IMR-90 (cell line): ENCODE measurements around the gene SLC16A9. TPM values are rescaled to one million over a fixed set of nuclear protein-coding genes. Genes with fewer than 3 reads are reported as not detected.

Source experiments
- ATAC-seq: fragments of 200-7000 bp; cut with Tn5 transposase; 2 replicates; pipeline ENCODE4 v1.9.1; 2020; ENCODE audit warnings: low read depth, mild to moderate bottlenecking, moderate library complexity
- BruUV-seq: library from RNA; stranded (reverse); fragments of 400-500 nt; replicated peaks from 2 replicates; lab custom pipeline; 2021; lab: Mats Ljungman, UMichigan
- CTCF ChIA-PET: fragments of 300-600 bp; formaldehyde crosslinking; extraction: SDS; loops from one replicate; lab custom pipeline; 2021; ENCODE audit warnings: antibody characterized with exemption; lab: Yijun Ruan, JAX
- POLR2A ChIA-PET: fragments of 300-600 bp; sonication (Branson Sonifier 250); formaldehyde crosslinking; loops from one replicate; lab custom pipeline; 2022; ENCODE audit warnings: antibody characterized with exemption; ENCODE audit not compliant: unreplicated experiment; lab: Charles Lee
- DNase-seq: peaks from one replicate; pipeline ENCODE4 v3.0.0; 2013
- H2AFZ ChIP-seq: replicated peaks from 2 replicates; pipeline ENCODE3; 2013; ENCODE audit warnings: low read length, mild to moderate bottlenecking; ENCODE audit not compliant: poor library complexity
- H2AK5ac ChIP-seq: 2 replicates; pipeline ENCODE4 v1.6.1; 2013; ENCODE audit warnings: low read depth, low read length, inconsistent platforms
- H2AK9ac ChIP-seq: replicated peaks from 2 replicates; pipeline ENCODE3; 2013; ENCODE audit warnings: mild to moderate bottlenecking, low read depth, low read length, moderate library complexity; ENCODE audit not compliant: poor library complexity
- H2BK120ac ChIP-seq: 2 replicates; pipeline ENCODE4 v1.6.1; 2013; ENCODE audit warnings: low read depth, low read length, inconsistent platforms
- H2BK15ac ChIP-seq: 3 replicates; pipeline ENCODE4 v1.6.1; 2013; ENCODE audit warnings: low read depth, low read length, inconsistent platforms
- H2BK20ac ChIP-seq: 2 replicates; pipeline ENCODE4 v1.6.1; 2013; ENCODE audit warnings: low read depth, mild to moderate bottlenecking, inconsistent platforms, low read length, moderate library complexity
- H2BK5ac ChIP-seq: 2 replicates; pipeline ENCODE4 v1.6.1; 2013; ENCODE audit warnings: mild to moderate bottlenecking, low read depth, low read length, inconsistent platforms; ENCODE audit not compliant: poor library complexity, severe bottlenecking
- H3K14ac ChIP-seq: replicated peaks from 2 replicates; pipeline ENCODE4 v1.6.1; 2013; ENCODE audit warnings: low read depth, low read length, inconsistent platforms
- H3K18ac ChIP-seq: 2 replicates; pipeline ENCODE4 v1.6.1; 2013; ENCODE audit warnings: low read depth, low read length, control low read depth
- H3K23ac ChIP-seq: 2 replicates; pipeline ENCODE4 v1.6.1; 2013; ENCODE audit warnings: low read depth, low read length, inconsistent platforms
- H3K27ac ChIP-seq: 2 replicates; pipeline ENCODE4 v1.5.1; 2013; ENCODE audit warnings: mild to moderate bottlenecking, control low read depth, low read length; ENCODE audit not compliant: insufficient read depth
- H3K27me3 ChIP-seq: 2 replicates; pipeline ENCODE4 v1.6.1; 2013; ENCODE audit warnings: low read length; ENCODE audit not compliant: control insufficient read depth, insufficient read depth
- H3K36me3 ChIP-seq: 2 replicates; pipeline ENCODE4 v1.6.1; 2013; ENCODE audit warnings: low read length, mixed read lengths; ENCODE audit not compliant: control insufficient read depth, insufficient read depth
- H3K4ac ChIP-seq: 2 replicates; pipeline ENCODE4 v1.6.1; 2013; ENCODE audit warnings: low read depth, low read length, inconsistent platforms
- H3K4me1 ChIP-seq: 2 replicates; pipeline ENCODE4 v1.6.1; 2013; ENCODE audit warnings: low read length, mixed read lengths; ENCODE audit not compliant: control insufficient read depth, insufficient read depth
- H3K4me2 ChIP-seq: 2 replicates; pipeline ENCODE4 v1.6.1; 2013; ENCODE audit warnings: low read depth, mild to moderate bottlenecking, control low read depth, low read length, moderate library complexity
- H3K4me3 ChIP-seq: 2 replicates; pipeline ENCODE4 v1.5.1; 2013; ENCODE audit warnings: low read depth, mild to moderate bottlenecking, control low read depth, low read length, moderate library complexity; ENCODE audit not compliant: insufficient read depth
- H3K56ac ChIP-seq: 2 replicates; pipeline ENCODE4 v1.6.1; 2013; ENCODE audit warnings: low read length, inconsistent platforms; ENCODE audit not compliant: insufficient read depth; ENCODE audit errors: extremely low read depth
- H3K79me1 ChIP-seq, 2 experiments: 2 replicates each; pipeline ENCODE4 v1.6.1; 2013; ENCODE audit warnings: low read length in 2 of 2, inconsistent platforms in 1 of 2, low read depth in 1 of 2
- H3K9ac ChIP-seq: 2 replicates; pipeline ENCODE4 v1.6.1; 2013; ENCODE audit warnings: low read depth, low read length, control low read depth
- H3K9me1 ChIP-seq: 2 replicates; pipeline ENCODE4 v1.6.1; 2013; ENCODE audit warnings: low read length, inconsistent platforms; ENCODE audit not compliant: insufficient read depth
- H3K9me3 ChIP-seq: 2 replicates; pipeline ENCODE4 v1.6.1; 2013; ENCODE audit warnings: low read length; ENCODE audit not compliant: control insufficient read depth, insufficient read depth
- H4K20me1 ChIP-seq: 2 replicates; pipeline ENCODE4 v1.6.1; 2013; ENCODE audit warnings: low read length, inconsistent platforms; ENCODE audit not compliant: insufficient read depth
- H4K5ac ChIP-seq: 2 replicates; pipeline ENCODE4 v1.6.1; 2013; ENCODE audit warnings: mild to moderate bottlenecking, low read depth, low read length, control low read depth
- H4K8ac ChIP-seq, 2 experiments: 2 replicates each; pipeline ENCODE4 v1.6.1; 2013; ENCODE audit warnings: low read depth in 2 of 2, low read length in 2 of 2, control low read depth in 1 of 2, inconsistent platforms in 1 of 2
- H4K91ac ChIP-seq: 2 replicates; pipeline ENCODE4 v1.6.1; 2013; ENCODE audit warnings: low read depth, low read length, inconsistent platforms; ENCODE audit not compliant: insufficient read depth
- BHLHE40 ChIP-seq: fragments of 150-350 bp; IDR thresholded peaks from 2 replicates; pipeline ENCODE4 v1.6.1; 2016; ENCODE audit warnings: mild to moderate bottlenecking, low read depth, low read length
- CEBPB ChIP-seq: IDR thresholded peaks from 2 replicates; pipeline ENCODE4 v1.6.1; 2012; ENCODE audit warnings: low read depth, low read length, improper control_type of control experiment
- CHD1 ChIP-seq: IDR thresholded peaks from 2 replicates; pipeline ENCODE4 v1.6.1; 2012; ENCODE audit warnings: low read depth, low read length, improper control_type of control experiment
- FOS ChIP-seq: fragments of 150-350 bp; IDR thresholded peaks from 2 replicates; pipeline ENCODE4 v1.6.1; 2016; ENCODE audit warnings: low read depth, low read length
- MAFK ChIP-seq: IDR thresholded peaks from 2 replicates; pipeline ENCODE4 v1.6.1; 2012; ENCODE audit warnings: low read depth, low read length, improper control_type of control experiment
- MAZ ChIP-seq: IDR thresholded peaks from 2 replicates; pipeline ENCODE4 v1.6.1; 2012; ENCODE audit warnings: low read depth, mild to moderate bottlenecking, low read length, improper control_type of control experiment, moderate library complexity, borderline replicate concordance
- MXI1 ChIP-seq: IDR thresholded peaks from 2 replicates; pipeline ENCODE4 v1.6.1; 2012; ENCODE audit warnings: low read depth, mild to moderate bottlenecking, low read length, moderate library complexity, borderline replicate concordance
- NFE2L2 ChIP-seq: fragments of 150-350 bp; IDR thresholded peaks from 2 replicates; pipeline ENCODE4 v1.6.1; 2016; ENCODE audit warnings: low read depth, mild to moderate bottlenecking, low read length
- POLR2A ChIP-seq: IDR thresholded peaks from 2 replicates; pipeline ENCODE4 v1.6.1; 2012; ENCODE audit warnings: mild to moderate bottlenecking, low read depth, low read length
- RAD21 ChIP-seq: IDR thresholded peaks from 2 replicates; pipeline ENCODE4 v1.6.1; 2012; ENCODE audit warnings: low read length, improper control_type of control experiment
- RCOR1 ChIP-seq: IDR thresholded peaks from 2 replicates; pipeline ENCODE4 v1.6.1; 2012; ENCODE audit warnings: mild to moderate bottlenecking, low read length, improper control_type of control experiment; ENCODE audit not compliant: insufficient replicate concordance
- RFX5 ChIP-seq: IDR thresholded peaks from 2 replicates; pipeline ENCODE4 v1.8.0; 2012; ENCODE audit warnings: low read depth, mild to moderate bottlenecking, low read length, moderate library complexity
- SMC3 ChIP-seq: fragments of 150-350 bp; IDR thresholded peaks from 2 replicates; pipeline ENCODE4 v1.6.1; 2016; ENCODE audit warnings: low read depth, mild to moderate bottlenecking, antibody characterized with exemption, low read length, moderate library complexity
- WGBS, 2 experiments: methylation state at CpG; one replicate each; pipeline versions ENCODE4 v1.1.5 to v1.1.7; 2013; ENCODE audit warnings: missing lambda C conversion rate in 2 of 2; ENCODE audit not compliant: insufficient read length in 1 of 2; ENCODE audit errors: extremely low coverage in 2 of 2; 5-methylcytosine and 5-hydroxymethylcytosine counted together
- dilution Hi-C: fragments of 300-500 bp; cut with HindIII; formaldehyde crosslinking; loops from one replicate; pipeline ENCODE4 v1.14.3; 2018; ENCODE audit warnings: low sequenced_read_pairs; ENCODE audit not compliant: unreplicated experiment
- in situ Hi-C: fragments of 300-500 bp; cut with MboI; formaldehyde crosslinking; loops from 3 replicates; pipeline ENCODE4 v1.14.3; 2019; ENCODE audit warnings: low sequenced_read_pairs, inconsistent platforms, mixed read lengths
- intact Hi-C: fragments of 100-400 bp; cut with micrococcal nuclease; formaldehyde crosslinking; loops from 2 replicates; pipeline ENCODE4 v1.10.0; 2022
- polyA plus RNA-seq, 3 experiments: library from polyadenylated mRNA; depleted of rRNA; stranded (reverse); fragments of >200 nt; gene quantifications; 2 replicates each; pipeline ENCODE4 v1.2.3, GENCODE V29; 2012; ENCODE audit warnings: low replicate concordance in 1 of 3
- total RNA-seq: library from RNA; depleted of rRNA; stranded (reverse); fragments of >200 nt; gene quantifications from 2 replicates; pipeline ENCODE4 v1.2.3, GENCODE V29; 2012
- TF ChIP-seq, protein P1 (sequence below): fragments of 150-350 bp; IDR thresholded peaks from 2 replicates; pipeline ENCODE4 v1.6.1; 2016; ENCODE audit warnings: low read depth, mild to moderate bottlenecking, low read length, moderate library complexity, borderline replicate concordance
- TF ChIP-seq, protein P2 (sequence below): fragments of 150-350 bp; IDR thresholded peaks from 2 replicates; pipeline ENCODE4 v1.6.1; 2017; ENCODE audit warnings: mild to moderate bottlenecking, antibody characterized with exemption, low read length, low read depth
- TF ChIP-seq, protein P3 (sequence below): conservative IDR thresholded peaks from 2 replicates; pipeline ENCODE4 v1.5.1; 2012; ENCODE audit warnings: mild to moderate bottlenecking, low read depth, low read length, improper control_type of control experiment

The SLC16A9 gene
- total and polyA plus RNA-seq, 2 of the 4 experiments (the other 2 are of a cell fraction): 0.18 to 0.26 TPM

DNA sequence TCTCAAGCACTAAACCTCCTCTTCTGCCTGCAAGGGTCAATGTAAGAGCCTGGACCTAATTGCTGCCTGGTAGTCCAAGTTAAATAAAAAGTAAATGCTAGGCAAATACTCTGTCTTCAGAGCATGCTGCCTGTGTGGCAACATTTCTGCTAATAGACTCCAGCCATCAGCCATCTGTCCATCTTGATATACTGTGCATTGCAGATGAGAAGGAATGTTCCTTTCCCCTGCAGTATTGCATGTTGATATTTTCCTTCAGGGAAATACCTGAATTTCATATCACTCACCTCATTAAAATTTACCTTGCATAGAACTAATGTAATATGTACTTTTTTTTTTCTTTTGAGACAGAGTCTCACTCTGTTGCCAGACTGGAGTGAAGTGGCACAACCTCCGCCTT, 87.9 kb downstream of the SLC16A9 start:
- H3K27ac ChIP-seq: no peak overlapping the region
- H3K9ac ChIP-seq: no peak overlapping the region
- POLR2A ChIA-PET: no interaction called here
- no CpG with 5 or more reads among the region's 1 CpG for WGBS, 2 experiments
- no peak overlapping the region for H2AK5ac ChIP-seq
- no peak overlapping the region for H2BK20ac ChIP-seq
- in situ Hi-C loops: loop anchor here (10.0 to 25.0 kb wide), 3 partner anchors 213 to 659 kb away; no protein-coding TSS in a partner anchor
- TF ChIP-seq, protein P1, sequence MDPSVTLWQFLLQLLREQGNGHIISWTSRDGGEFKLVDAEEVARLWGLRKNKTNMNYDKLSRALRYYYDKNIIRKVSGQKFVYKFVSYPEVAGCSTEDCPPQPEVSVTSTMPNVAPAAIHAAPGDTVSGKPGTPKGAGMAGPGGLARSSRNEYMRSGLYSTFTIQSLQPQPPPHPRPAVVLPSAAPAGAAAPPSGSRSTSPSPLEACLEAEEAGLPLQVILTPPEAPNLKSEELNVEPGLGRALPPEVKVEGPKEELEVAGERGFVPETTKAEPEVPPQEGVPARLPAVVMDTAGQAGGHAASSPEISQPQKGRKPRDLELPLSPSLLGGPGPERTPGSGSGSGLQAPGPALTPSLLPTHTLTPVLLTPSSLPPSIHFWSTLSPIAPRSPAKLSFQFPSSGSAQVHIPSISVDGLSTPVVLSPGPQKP: no peak
- TF ChIP-seq, protein P2, sequence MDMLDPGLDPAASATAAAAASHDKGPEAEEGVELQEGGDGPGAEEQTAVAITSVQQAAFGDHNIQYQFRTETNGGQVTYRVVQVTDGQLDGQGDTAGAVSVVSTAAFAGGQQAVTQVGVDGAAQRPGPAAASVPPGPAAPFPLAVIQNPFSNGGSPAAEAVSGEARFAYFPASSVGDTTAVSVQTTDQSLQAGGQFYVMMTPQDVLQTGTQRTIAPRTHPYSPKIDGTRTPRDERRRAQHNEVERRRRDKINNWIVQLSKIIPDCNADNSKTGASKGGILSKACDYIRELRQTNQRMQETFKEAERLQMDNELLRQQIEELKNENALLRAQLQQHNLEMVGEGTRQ: no peak
- no peak for TF ChIP-seq RAD21
- no peak for TF ChIP-seq BHLHE40
- no peak for TF ChIP-seq MAFK
- no peak for TF ChIP-seq RCOR1
- TF ChIP-seq RFX5: no peak
- no peak for TF ChIP-seq CHD1
- TF ChIP-seq NFE2L2: no peak
- TF ChIP-seq, protein P3, sequence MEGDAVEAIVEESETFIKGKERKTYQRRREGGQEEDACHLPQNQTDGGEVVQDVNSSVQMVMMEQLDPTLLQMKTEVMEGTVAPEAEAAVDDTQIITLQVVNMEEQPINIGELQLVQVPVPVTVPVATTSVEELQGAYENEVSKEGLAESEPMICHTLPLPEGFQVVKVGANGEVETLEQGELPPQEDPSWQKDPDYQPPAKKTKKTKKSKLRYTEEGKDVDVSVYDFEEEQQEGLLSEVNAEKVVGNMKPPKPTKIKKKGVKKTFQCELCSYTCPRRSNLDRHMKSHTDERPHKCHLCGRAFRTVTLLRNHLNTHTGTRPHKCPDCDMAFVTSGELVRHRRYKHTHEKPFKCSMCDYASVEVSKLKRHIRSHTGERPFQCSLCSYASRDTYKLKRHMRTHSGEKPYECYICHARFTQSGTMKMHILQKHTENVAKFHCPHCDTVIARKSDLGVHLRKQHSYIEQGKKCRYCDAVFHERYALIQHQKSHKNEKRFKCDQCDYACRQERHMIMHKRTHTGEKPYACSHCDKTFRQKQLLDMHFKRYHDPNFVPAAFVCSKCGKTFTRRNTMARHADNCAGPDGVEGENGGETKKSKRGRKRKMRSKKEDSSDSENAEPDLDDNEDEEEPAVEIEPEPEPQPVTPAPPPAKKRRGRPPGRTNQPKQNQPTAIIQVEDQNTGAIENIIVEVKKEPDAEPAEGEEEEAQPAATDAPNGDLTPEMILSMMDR: no peak
- TF ChIP-seq MAZ: no peak
- TF ChIP-seq MXI1: no peak
- TF ChIP-seq FOS: no peak
- no peak for TF ChIP-seq SMC3
- no peak for TF ChIP-seq POLR2A
- TF ChIP-seq CEBPB: no peak
- H4K20me1 ChIP-seq: no peaks in the 10 kb centered on the region
- no peaks in the 10 kb centered on the region for H3K79me1 ChIP-seq
- H3K4me1 ChIP-seq: no peaks in the 10 kb centered on the region
- H2BK120ac ChIP-seq: no peak overlapping the region
- no peak overlapping the region for H4K5ac ChIP-seq
- dilution Hi-C loops: no loop called here
- H3K9me3 ChIP-seq: no peaks in the 10 kb centered on the region
- intact Hi-C loops: loop anchor here (1.0 to 5.0 kb wide), 3 partner anchors 381 to 839 kb away; no protein-coding TSS in a partner anchor
- H3K18ac ChIP-seq: no peak overlapping the region
- CTCF ChIA-PET: interaction anchor here (0.9 to 2.5 kb wide), 4 partner anchors 9 to 669 kb away, joined by 3 to 9 read pairs (median 4); no protein-coding TSS in a partner anchor
- no peak overlapping the region for H3K4me2 ChIP-seq
- H4K8ac ChIP-seq: no peak overlapping the region
- H3K4ac ChIP-seq: no peak overlapping the region
- DNase-seq: no peak
- no peak overlapping the region for H2BK15ac ChIP-seq
- H2AFZ ChIP-seq: no peak overlapping the region
- no peak overlapping the region for H4K91ac ChIP-seq
- no peak overlapping the region for H2BK5ac ChIP-seq
- ATAC-seq: no peak
- no peak overlapping the region for H3K4me3 ChIP-seq
- no TSS peak for BruUV-seq
- H3K14ac ChIP-seq: no peak overlapping the region
- H3K23ac ChIP-seq: no peak overlapping the region
- H3K9me1 ChIP-seq: no peaks in the 10 kb centered on the region
- peaks cover 1% of the 10 kb centered on the region for H3K27me3 ChIP-seq
- no peaks in the 10 kb centered on the region for H3K36me3 ChIP-seq
- no peak overlapping the region for H3K56ac ChIP-seq
- H2AK9ac ChIP-seq: no peak overlapping the region
